Body of pancreas (tissue), 4 donors: ENCODE results near the gene PTPRM.

Source experiments
- CTCF ChIP-seq, 7 experiments: fragments of 450-650 bp in 4 of 7; fragments of 200-600 bp in 3 of 7; sonication (generic) in 3 of 7; IDR thresholded peaks; one replicate each; pipeline ENCODE4 v1.5.1; 2016 to 2019; ENCODE audit warnings: antibody characterized with exemption in 7 of 7
- POLR2A ChIP-seq, 3 donors: fragments of 450-650 bp; IDR thresholded peaks; one replicate each; pipeline ENCODE4 v1.6.1; 2016; ENCODE audit warnings: antibody characterized with exemption in 3 of 3, mild to moderate bottlenecking in 2 of 3

DNA sequence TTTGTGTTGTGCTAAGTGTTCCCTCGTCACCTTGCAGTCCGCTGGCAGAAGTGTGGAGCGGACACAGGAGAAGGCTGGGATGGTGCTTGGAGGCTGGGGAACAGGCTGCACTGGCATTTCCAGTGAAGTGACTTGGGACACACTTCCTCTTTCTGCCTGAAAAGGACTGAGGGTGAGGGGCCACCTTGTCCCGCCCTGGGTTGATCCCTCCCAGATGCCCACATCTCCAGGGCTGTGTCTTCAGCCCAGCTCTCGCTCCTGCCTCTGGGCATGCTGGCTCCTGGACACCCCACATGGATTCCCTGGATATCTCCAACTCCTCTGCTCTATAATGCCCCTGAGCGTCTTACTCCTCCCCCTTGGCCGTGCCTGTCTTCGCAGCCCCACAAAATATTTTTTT, 412.6 kb downstream of the PTPRM start:
- TF ChIP-seq CTCF (IDR thresholded peaks at IDR 0.05) (no peak), POLR2A (IDR thresholded peaks at IDR 0.05) (no peak)
